A673 (cell line): ENCODE data around the gene TIMM10. TPM values are rescaled to one million over a fixed set of nuclear protein-coding genes. Genes with fewer than 3 reads are reported as not detected.

Experiments used
- BruUV-seq: library from RNA; stranded (reverse); fragments of 400-500 nt; replicated peaks from 2 replicates; lab custom pipeline; 2021; lab: Mats Ljungman, UMichigan
- CTCF ChIA-PET: fragments of 300-600 bp; sonication (Branson Sonifier 250); formaldehyde crosslinking; loops from one replicate; lab custom pipeline; 2022; ENCODE audit warnings: antibody characterized with exemption; lab: Charles Lee
- POLR2A ChIA-PET: fragments of 300-600 bp; sonication (Branson Sonifier 250); formaldehyde crosslinking; loops from one replicate; lab custom pipeline; 2022; ENCODE audit warnings: antibody characterized with exemption; ENCODE audit not compliant: low non-redundant PET; lab: Charles Lee
- DNase-seq: peaks from one replicate; pipeline ENCODE4 v3.0.0-alpha.2; 2015; ENCODE audit warnings: low spot score
- H3K27ac ChIP-seq: fragments of 200-600 bp; sonication (generic); 2 replicates; pipeline ENCODE4 v1.5.1; 2016; ENCODE audit warnings: mixed run types, low read depth, mild to moderate bottlenecking, mixed read lengths, antibody characterized with exemption, low read length; ENCODE audit not compliant: poor library complexity, severe bottlenecking
- H3K27me3 ChIP-seq: fragments of 200-600 bp; sonication (generic); replicated peaks from 2 replicates; pipeline ENCODE4 v1.6.1; 2017; ENCODE audit warnings: mixed run types, low read depth, mild to moderate bottlenecking, mixed read lengths, antibody characterized with exemption, low read length; ENCODE audit not compliant: insufficient read depth, poor library complexity
- H3K36me3 ChIP-seq: fragments of 200-600 bp; sonication (generic); 2 replicates; pipeline ENCODE4 v1.6.1; 2016; ENCODE audit warnings: mixed run types, mild to moderate bottlenecking, mixed read lengths, antibody characterized with exemption, low read length; ENCODE audit not compliant: insufficient read depth, poor library complexity, severe bottlenecking
- H3K4me1 ChIP-seq: fragments of 200-600 bp; sonication (generic); 2 replicates; pipeline ENCODE4 v1.6.1; 2017; ENCODE audit warnings: mixed run types, mild to moderate bottlenecking, mixed read lengths, antibody characterized with exemption, low read length; ENCODE audit not compliant: insufficient read depth, poor library complexity, severe bottlenecking
- H3K4me3 ChIP-seq: fragments of 200-600 bp; sonication (generic); 2 replicates; pipeline ENCODE4 v1.5.1; 2016; ENCODE audit warnings: low read depth, mixed run types, mild to moderate bottlenecking, mixed read lengths, low read length; ENCODE audit not compliant: poor library complexity, severe bottlenecking
- H3K9me3 ChIP-seq: fragments of 200-600 bp; sonication (generic); 2 replicates; pipeline ENCODE4 v1.6.1; 2016; ENCODE audit warnings: mixed run types, low read depth, mild to moderate bottlenecking, mixed read lengths, antibody characterized with exemption, low read length; ENCODE audit not compliant: poor library complexity, severe bottlenecking
- EZH2 ChIP-seq: fragments of 200-600 bp; sonication (generic); IDR thresholded peaks from 2 replicates; pipeline ENCODE4 v1.6.1; 2017; ENCODE audit warnings: borderline replicate concordance, low read depth, mild to moderate bottlenecking, mixed read lengths, antibody characterized with exemption, low read length; ENCODE audit not compliant: poor library complexity, severe bottlenecking
- intact Hi-C: fragments of 100-400 bp; cut with micrococcal nuclease; formaldehyde crosslinking; loops from one replicate; pipeline ENCODE4 v1.10.0; 2022; ENCODE audit not compliant: unreplicated experiment
- total RNA-seq: library from RNA; stranded (reverse); gene quantifications from 2 replicates; pipeline ENCODE4 v1.2.3, GENCODE V29; 2021
- TF ChIP-seq, protein P1 (sequence below): fragments of 300-800, 200-600 bp; sonication (generic); conservative IDR thresholded peaks from 2 replicates; pipeline ENCODE4 v1.5.1; 2017; ENCODE audit warnings: low read depth, mild to moderate bottlenecking, antibody characterized with exemption, low read length, moderate library complexity, mixed read lengths

Gene TIMM10
- total RNA-seq, 1 experiment from 2014 or later, result 176 TPM

DNA sequence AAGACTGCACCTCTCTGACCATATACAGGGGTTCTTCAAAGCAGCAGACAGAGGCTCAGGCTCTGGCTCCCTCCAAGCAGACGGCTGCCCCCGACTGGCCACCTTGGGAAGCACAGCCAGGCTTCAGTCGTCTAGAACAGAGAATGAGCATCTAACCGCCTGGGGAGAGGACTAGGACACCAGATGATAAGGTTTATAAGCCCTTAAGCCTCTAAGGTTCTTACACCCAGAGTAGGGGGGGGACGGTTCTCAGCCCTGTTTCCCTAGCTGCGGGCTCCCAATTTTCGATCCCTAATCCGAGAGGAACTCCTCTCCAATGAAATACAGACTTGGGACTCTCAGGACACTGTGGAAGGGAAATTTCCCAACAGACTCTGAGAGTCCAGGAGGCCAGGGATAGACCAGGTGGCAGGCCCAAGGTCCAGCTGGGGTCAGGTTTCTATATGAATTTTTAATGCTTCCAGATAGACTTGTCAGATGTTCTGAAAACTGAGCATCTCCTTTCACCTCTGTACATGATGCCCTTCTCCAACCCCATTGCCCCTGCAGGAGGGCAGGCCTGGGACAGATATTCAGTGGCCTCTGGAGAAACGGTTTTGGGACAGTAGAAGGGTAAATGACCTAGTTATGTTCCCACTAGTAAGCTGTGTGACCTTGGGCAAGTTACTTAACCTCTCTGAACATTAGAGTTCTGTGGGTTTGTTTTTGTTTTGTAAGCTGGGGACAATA lies 50.0 kb downstream of the TIMM10 start:
- Histone ChIP-seq H3K36me3 (no peaks in the 10 kb centered on the region), H3K27ac (no peak overlapping the region), H3K27me3 (peaks cover 4% of the 10 kb centered on the region), H3K4me1 (peaks cover 16% of the 10 kb centered on the region), H3K9me3 (no peaks in the 10 kb centered on the region), H3K4me3 (no peak overlapping the region)
- no TSS peak for BruUV-seq
- peak; percentile 87 for DNase-seq
- intact Hi-C loops, result loop anchor here (1.0 kb wide), 1 partner anchor 22 kb away; no protein-coding TSS in a partner anchor
- POLR2A ChIA-PET, result interaction anchor here (0.6 kb wide), 1 partner anchor 292 kb away, joined by 8 read pairs; no protein-coding TSS in a partner anchor
- CTCF ChIA-PET, result interaction anchor here (0.7 to 1.0 kb wide), 3 partner anchors 22 to 135 kb away, joined by 3 to 4 read pairs (median 3); no protein-coding TSS in a partner anchor
- no peak for TF ChIP-seq EZH2
- TF ChIP-seq, protein P1, sequence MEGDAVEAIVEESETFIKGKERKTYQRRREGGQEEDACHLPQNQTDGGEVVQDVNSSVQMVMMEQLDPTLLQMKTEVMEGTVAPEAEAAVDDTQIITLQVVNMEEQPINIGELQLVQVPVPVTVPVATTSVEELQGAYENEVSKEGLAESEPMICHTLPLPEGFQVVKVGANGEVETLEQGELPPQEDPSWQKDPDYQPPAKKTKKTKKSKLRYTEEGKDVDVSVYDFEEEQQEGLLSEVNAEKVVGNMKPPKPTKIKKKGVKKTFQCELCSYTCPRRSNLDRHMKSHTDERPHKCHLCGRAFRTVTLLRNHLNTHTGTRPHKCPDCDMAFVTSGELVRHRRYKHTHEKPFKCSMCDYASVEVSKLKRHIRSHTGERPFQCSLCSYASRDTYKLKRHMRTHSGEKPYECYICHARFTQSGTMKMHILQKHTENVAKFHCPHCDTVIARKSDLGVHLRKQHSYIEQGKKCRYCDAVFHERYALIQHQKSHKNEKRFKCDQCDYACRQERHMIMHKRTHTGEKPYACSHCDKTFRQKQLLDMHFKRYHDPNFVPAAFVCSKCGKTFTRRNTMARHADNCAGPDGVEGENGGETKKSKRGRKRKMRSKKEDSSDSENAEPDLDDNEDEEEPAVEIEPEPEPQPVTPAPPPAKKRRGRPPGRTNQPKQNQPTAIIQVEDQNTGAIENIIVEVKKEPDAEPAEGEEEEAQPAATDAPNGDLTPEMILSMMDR, result peak; percentile 96

DNA sequence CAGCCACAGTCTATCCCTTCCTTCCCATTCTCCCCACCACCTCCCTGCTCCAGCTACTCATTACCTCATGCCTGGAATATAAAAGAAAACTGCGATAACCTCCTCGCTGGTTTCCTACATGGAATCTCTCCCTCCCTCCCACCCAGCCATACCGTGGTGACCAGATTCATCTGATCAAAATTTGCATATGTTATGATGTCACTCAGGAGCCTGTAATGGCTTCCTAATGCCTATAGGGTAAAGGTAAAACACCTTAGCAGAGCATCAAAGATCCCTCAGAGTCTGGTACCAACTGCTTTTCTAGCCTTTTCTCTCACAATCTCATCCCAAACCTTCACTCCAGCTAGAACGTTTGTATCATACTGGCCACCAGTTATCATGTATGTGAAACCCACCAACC lies 50.6 kb downstream of the TIMM10 start:
- H3K27me3 ChIP-seq, result peaks cover 4% of the 10 kb centered on the region

DNA sequence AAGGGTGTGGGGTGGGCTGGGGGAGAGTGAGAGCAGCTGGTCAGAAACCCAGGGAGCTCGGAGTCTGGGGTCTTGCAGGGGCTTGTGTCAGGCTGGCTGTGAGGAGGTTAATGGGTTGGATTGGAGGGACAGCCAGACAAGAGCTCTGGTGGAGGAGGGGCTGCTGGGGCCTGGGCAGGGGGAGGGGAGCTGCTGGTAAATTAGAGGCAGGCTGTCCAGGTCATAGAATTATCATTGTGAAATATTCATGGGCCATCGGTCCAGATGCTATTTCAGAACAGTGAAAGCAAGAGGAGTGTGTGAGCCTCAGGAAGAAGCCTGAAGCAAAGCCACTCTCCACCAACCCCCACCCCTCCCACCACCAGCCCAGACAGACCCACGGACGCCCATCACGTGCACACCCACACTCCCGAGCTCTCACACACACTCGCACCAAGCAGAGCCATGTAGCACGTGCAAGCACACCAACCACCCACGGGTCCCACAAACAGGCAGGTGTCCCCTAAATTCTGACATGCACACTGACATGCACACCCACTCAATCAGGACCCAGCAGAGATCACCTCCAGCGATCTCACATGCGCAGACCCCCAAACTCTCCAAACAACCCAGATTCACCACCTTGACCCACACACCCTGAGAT lies 51.4 kb downstream of the TIMM10 start:
- CTCF ChIA-PET, result interaction anchor here (0.6 kb wide), 1 partner anchor 116 kb away, joined by 3 read pairs; no protein-coding TSS in a partner anchor
- BruUV-seq, result no TSS peak
- POLR2A ChIA-PET, result no interaction called here
- TF ChIP-seq EZH2, result no peak
- TF ChIP-seq, protein P1, result no peak
- H3K36me3 ChIP-seq, result no peaks in the 10 kb centered on the region
- no peak for DNase-seq
- H3K4me1 ChIP-seq, result peaks cover 30% of the 10 kb centered on the region
- no peaks in the 10 kb centered on the region for H3K9me3 ChIP-seq
- H3K4me3 ChIP-seq, result no peak overlapping the region
- H3K27ac ChIP-seq, result no peak overlapping the region
- peaks cover 4% of the 10 kb centered on the region for H3K27me3 ChIP-seq
- intact Hi-C loops, result no loop called here

More for the DNA sequence above, 50.6 kb downstream of the TIMM10 start:
- ChIA-PET POLR2A (no interaction called here), CTCF (interaction anchor here (1.0 kb wide), 1 partner anchor 22 kb away, joined by 3 read pairs; no protein-coding TSS in a partner anchor)
- Histone ChIP-seq H3K9me3 (no peaks in the 10 kb centered on the region), H3K4me1 (peaks cover 23% of the 10 kb centered on the region), H3K27ac (no peak overlapping the region), H3K36me3 (no peaks in the 10 kb centered on the region), H3K4me3 (no peak overlapping the region)
- no TSS peak for BruUV-seq
- TF ChIP-seq, protein P1, result no peak
- intact Hi-C loops, result loop anchor here (1.0 kb wide), 1 partner anchor 22 kb away; no protein-coding TSS in a partner anchor
- no peak for DNase-seq

Other genes starting within 250 kb of the TIMM10 start
- gene TNKS1BP1, start 205.8 kb downstream of the TIMM10 start, total RNA-seq, result 80.4 and 88.8 TPM in 2 replicates
- 393 and 399 TPM in 2 replicates for gene SSRP1, start 194.9 kb downstream of the TIMM10 start, total RNA-seq
- gene P2RX3, start 192.4 kb downstream of the TIMM10 start, total RNA-seq, result not detected in 2 replicates
- not detected in 2 replicates for gene PRG3, start 149.6 kb downstream of the TIMM10 start, total RNA-seq
- not detected in 2 replicates for gene PRG2, start 140.1 kb downstream of the TIMM10 start, total RNA-seq
- 89.1 and 142 TPM in 2 replicates for gene SLC43A3, start 103.6 kb downstream of the TIMM10 start, total RNA-seq
- 5.2 and 7.0 TPM in 2 replicates for gene RTN4RL2, start 70.2 kb downstream of the TIMM10 start, total RNA-seq
- gene SLC43A1, start 15.1 kb downstream of the TIMM10 start, total RNA-seq, result 18.4 and 20.5 TPM in 2 replicates
- gene SMTNL1, start 6.8 kb upstream of the TIMM10 start, total RNA-seq, result not detected in 2 replicates
- 30.4 and 38.8 TPM in 2 replicates for gene UBE2L6, start 36.9 kb upstream of the TIMM10 start, total RNA-seq
- gene SERPING1, start 66.9 kb upstream of the TIMM10 start, total RNA-seq, result 5.2 and 7.0 TPM in 2 replicates
- gene YPEL4, start 119.2 kb upstream of the TIMM10 start, total RNA-seq, result 0.20 TPM in 1 of 2 replicates, not detected in the other
- gene CLP1, start 127.0 kb upstream of the TIMM10 start, total RNA-seq, result 23.4 and 26.8 TPM in 2 replicates
- 72.9 and 76.9 TPM in 2 replicates for gene ZDHHC5, start 137.4 kb upstream of the TIMM10 start, total RNA-seq
- gene MED19, start 181.5 kb upstream of the TIMM10 start, total RNA-seq, result 35.4 and 43.6 TPM in 2 replicates
- 166 and 186 TPM in 2 replicates for gene TMX2, start 181.8 kb upstream of the TIMM10 start, total RNA-seq
- 192 and 212 TPM in 2 replicates for gene SELENOH, start 210.7 kb upstream of the TIMM10 start, total RNA-seq
- gene BTBD18, start 221.1 kb upstream of the TIMM10 start, total RNA-seq, result not detected in 2 replicates
- 133 and 174 TPM in 2 replicates for gene CTNND1, start 231.0 kb upstream of the TIMM10 start, total RNA-seq